Measurements from ENCODE around the gene DNAI7. TPM values are rescaled to one million over a fixed set of nuclear protein-coding genes. Genes with fewer than 3 reads are reported as not detected.

The DNAI7 gene
- total RNA-seq, 1 experiment from 2014 or later: 0.61 TPM

GRCh38 chr12:25186788-25187402 is 8.1 kb downstream of the DNAI7 start:
- in situ Hi-C loops (cut with HindIII; ENCODE audit: low pct_unique_long_range_greater_than_20kb, low sequenced_read_pairs): no loop called here
- DNase-seq (ENCODE audit: low read depth): no peak

- in situ Hi-C loops (cut with HindIII; ENCODE audit: low pct_unique_long_range_greater_than_20kb, low sequenced_read_pairs): no loop called here
- no peak for DNase-seq (ENCODE audit: low read depth)
Observed at GRCh38 chr12:25186038-25186787, 8.7 kb downstream of the DNAI7 start.

GRCh38 chr12:25184132-25184531 is 10.8 kb downstream of the DNAI7 start:
- DNase-seq (ENCODE audit: low read depth): no peak
- in situ Hi-C loops (cut with HindIII; ENCODE audit: low pct_unique_long_range_greater_than_20kb, low sequenced_read_pairs): no loop called here

GRCh38 chr12:25182765-25183164 is 12.2 kb downstream of the DNAI7 start:
- in situ Hi-C loops (cut with HindIII; ENCODE audit: low pct_unique_long_range_greater_than_20kb, low sequenced_read_pairs): no loop called here
- no peak for DNase-seq (ENCODE audit: low read depth)

- in situ Hi-C loops (cut with HindIII; ENCODE audit: low pct_unique_long_range_greater_than_20kb, low sequenced_read_pairs): no loop called here
- DNase-seq (ENCODE audit: low read depth): no peak
Observed at GRCh38 chr12:25162866-25163265, 32.1 kb downstream of the DNAI7 start.

GRCh38 chr12:25156061-25156460 is 38.9 kb downstream of the DNAI7 start:
- in situ Hi-C loops (cut with HindIII; ENCODE audit: low pct_unique_long_range_greater_than_20kb, low sequenced_read_pairs): no loop called here
- DNase-seq (ENCODE audit: low read depth): no peak

GRCh38 chr12:25155022-25155576 is 39.9 kb downstream of the DNAI7 start:
- in situ Hi-C loops (cut with HindIII; ENCODE audit: low pct_unique_long_range_greater_than_20kb, low sequenced_read_pairs): no loop called here
- DNase-seq (ENCODE audit: low read depth): peak; percentile 25

- no peak for DNase-seq (ENCODE audit: low read depth)
- in situ Hi-C loops (cut with HindIII; ENCODE audit: low pct_unique_long_range_greater_than_20kb, low sequenced_read_pairs): no loop called here
Observed at GRCh38 chr12:25152055-25152454, 42.9 kb downstream of the DNAI7 start.

GRCh38 chr12:25151476-25151875 is 43.5 kb downstream of the DNAI7 start:
- DNase-seq (ENCODE audit: low read depth): peak; percentile 88
- in situ Hi-C loops (cut with HindIII; ENCODE audit: low pct_unique_long_range_greater_than_20kb, low sequenced_read_pairs): no loop called here

GRCh38 chr12:25146686-25147085 is 48.3 kb downstream of the DNAI7 start:
- no peak for DNase-seq (ENCODE audit: low read depth)

GRCh38 chr12:25135531-25136154 is 59.3 kb downstream of the DNAI7 start:
- in situ Hi-C loops (cut with HindIII; ENCODE audit: low pct_unique_long_range_greater_than_20kb, low sequenced_read_pairs): no loop called here
- DNase-seq (ENCODE audit: low read depth): peak; percentile 12

More at GRCh38 chr12:25146686-25147085, 48.3 kb downstream of the DNAI7 start:
- in situ Hi-C loops (cut with HindIII; ENCODE audit: low pct_unique_long_range_greater_than_20kb, low sequenced_read_pairs): no loop called here

GRCh38 chr12:25131270-25131669 is 63.7 kb downstream of the DNAI7 start:
- DNase-seq (ENCODE audit: low read depth): no peak
- in situ Hi-C loops (cut with HindIII; ENCODE audit: low pct_unique_long_range_greater_than_20kb, low sequenced_read_pairs): no loop called here

- peak; percentile 20 for DNase-seq (ENCODE audit: low read depth)
- in situ Hi-C loops (cut with HindIII; ENCODE audit: low pct_unique_long_range_greater_than_20kb, low sequenced_read_pairs): no loop called here
Observed at GRCh38 chr12:25130741-25131188, 64.2 kb downstream of the DNAI7 start.

- DNase-seq (ENCODE audit: low read depth): no peak
- in situ Hi-C loops (cut with HindIII; ENCODE audit: low pct_unique_long_range_greater_than_20kb, low sequenced_read_pairs): no loop called here
Observed at GRCh38 chr12:25126746-25127145, 68.2 kb downstream of the DNAI7 start.

GRCh38 chr12:25126101-25126500 is 68.9 kb downstream of the DNAI7 start:
- DNase-seq (ENCODE audit: low read depth): no peak
- in situ Hi-C loops (cut with HindIII; ENCODE audit: low pct_unique_long_range_greater_than_20kb, low sequenced_read_pairs): no loop called here

GRCh38 chr12:25124493-25124892 is 70.5 kb downstream of the DNAI7 start:
- in situ Hi-C loops (cut with HindIII; ENCODE audit: low pct_unique_long_range_greater_than_20kb, low sequenced_read_pairs): no loop called here
- DNase-seq (ENCODE audit: low read depth): no peak

GRCh38 chr12:25123126-25123525 is 71.8 kb downstream of the DNAI7 start:
- in situ Hi-C loops (cut with HindIII; ENCODE audit: low pct_unique_long_range_greater_than_20kb, low sequenced_read_pairs): no loop called here
- no peak for DNase-seq (ENCODE audit: low read depth)

GRCh38 chr12:25121916-25122315 is 73.0 kb downstream of the DNAI7 start:
- DNase-seq (ENCODE audit: low read depth): no peak
- in situ Hi-C loops (cut with HindIII; ENCODE audit: low pct_unique_long_range_greater_than_20kb, low sequenced_read_pairs): no loop called here

GRCh38 chr12:25121110-25121509 is 73.8 kb downstream of the DNAI7 start:
- DNase-seq (ENCODE audit: low read depth): no peak
- in situ Hi-C loops (cut with HindIII; ENCODE audit: low pct_unique_long_range_greater_than_20kb, low sequenced_read_pairs): no loop called here
